GM19372 (cell line): Measurements from ENCODE around the gene PITPNM1.

Experiments used
- ATAC-seq: cut with Tn5 transposase; IDR thresholded peaks from one replicate; pipeline ENCODE4 v1.9.1; 2021; ENCODE audit warnings: mild to moderate bottlenecking, low read depth, moderate library complexity; ENCODE audit not compliant: unreplicated experiment

Gene PITPNM1

GRCh38 chr11:67448220-67448609, 56.9 kb downstream of the PITPNM1 start:
- ATAC-seq = no peak

DNA sequence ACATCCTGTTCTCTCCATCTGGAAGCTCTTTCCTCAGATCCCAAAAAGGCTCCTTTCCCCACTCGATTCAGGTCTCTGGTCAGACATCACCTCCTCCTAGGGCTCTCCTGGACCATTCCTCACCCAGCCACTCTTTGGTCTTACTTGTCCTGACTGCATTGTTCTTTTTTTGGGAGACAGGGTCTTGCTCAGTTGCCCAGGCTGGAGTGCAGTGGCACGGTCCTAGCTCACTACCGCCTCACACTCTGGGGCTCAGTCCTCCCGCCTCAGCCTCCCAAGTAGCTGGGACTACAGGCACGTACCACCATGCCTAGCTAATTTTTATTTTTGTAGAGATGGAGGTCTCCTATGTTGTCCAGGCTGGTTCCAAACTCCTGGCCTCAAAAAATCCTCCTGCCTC, 59.6 kb downstream of the PITPNM1 start:
- no peak for ATAC-seq

DNA sequence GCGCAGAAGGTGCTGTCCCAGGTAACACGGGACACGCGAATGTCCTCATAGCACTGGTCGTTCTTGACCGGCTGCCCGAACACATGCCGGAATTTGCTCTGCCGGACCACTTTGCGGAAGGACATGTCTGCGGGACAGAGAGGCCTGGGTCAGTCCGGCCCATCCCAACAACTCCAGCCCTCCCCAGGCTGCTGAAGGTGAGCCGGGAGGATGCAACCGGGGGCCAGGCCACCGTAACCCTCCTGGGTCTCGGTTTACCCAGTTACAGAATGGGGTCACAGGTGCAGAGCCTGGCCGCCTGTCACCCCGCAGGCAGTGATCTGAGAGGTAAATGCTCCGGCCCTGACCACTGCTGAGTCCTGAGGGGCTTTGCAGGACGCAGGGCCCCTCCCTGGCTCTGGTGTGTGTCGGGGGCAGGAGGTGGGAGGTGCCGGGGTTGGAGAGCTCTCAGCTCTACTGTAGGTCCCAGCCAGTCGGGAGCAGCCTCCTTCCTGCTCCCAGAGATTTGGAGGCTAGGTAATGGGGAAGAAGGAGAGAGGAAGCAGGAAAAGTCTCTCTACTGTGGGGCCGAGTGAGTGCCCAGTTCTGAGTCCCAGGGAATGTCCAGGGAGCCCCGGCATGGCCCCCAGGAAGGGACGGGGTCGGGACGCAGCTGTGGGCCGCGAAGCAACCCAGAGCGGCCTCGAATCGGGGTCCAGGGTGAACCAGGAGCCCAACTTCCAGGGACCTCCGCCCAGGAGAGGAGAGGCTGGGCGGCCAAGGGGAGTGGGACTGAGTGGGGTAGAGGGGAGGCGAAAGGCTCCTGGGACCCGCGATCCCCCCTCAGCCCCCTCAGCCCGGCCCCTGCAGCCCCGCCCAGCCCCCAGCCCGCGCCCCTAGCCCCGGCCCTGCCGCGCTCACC, 62.4 kb downstream of the PITPNM1 start:
- no peak for ATAC-seq
